GM19099 (cell line): ENCODE measurements around the gene HCN1.

Experiments used
- POLR2A ChIP-seq: IDR thresholded peaks from 3 replicates; pipeline ENCODE4 v1.6.1; 2011; ENCODE audit warnings: low read depth; ENCODE audit not compliant: insufficient read length; ENCODE audit errors: extremely low read depth

The HCN1 gene

GRCh38 chr5:45410304-45410995 lies 285.7 kb downstream of the HCN1 start:
- no peak for TF ChIP-seq POLR2A

- no peak for TF ChIP-seq POLR2A
Measured at GRCh38 chr5:45408067-45408466, 288.1 kb downstream of the HCN1 start.

- no peak for TF ChIP-seq POLR2A
Measured at GRCh38 chr5:45402804-45403455, 293.2 kb downstream of the HCN1 start.

GRCh38 chr5:45399041-45399440 lies 297.1 kb downstream of the HCN1 start:
- no peak for TF ChIP-seq POLR2A

- no peak for TF ChIP-seq POLR2A
Measured at GRCh38 chr5:45385321-45386058, 310.7 kb downstream of the HCN1 start.

- TF ChIP-seq POLR2A, result no peak
Measured at GRCh38 chr5:45383985-45384384, 312.2 kb downstream of the HCN1 start.

- TF ChIP-seq POLR2A, result no peak
Measured at GRCh38 chr5:45382583-45382982, 313.6 kb downstream of the HCN1 start.

GRCh38 chr5:45376417-45376816 lies 319.8 kb downstream of the HCN1 start:
- TF ChIP-seq POLR2A, result no peak

GRCh38 chr5:45372629-45373028 lies 323.6 kb downstream of the HCN1 start:
- TF ChIP-seq POLR2A, result no peak

- TF ChIP-seq POLR2A, result no peak
Measured at GRCh38 chr5:45355189-45355992, 340.8 kb downstream of the HCN1 start.

- no peak for TF ChIP-seq POLR2A
Measured at GRCh38 chr5:45336464-45336863, 359.7 kb downstream of the HCN1 start.

- no peak for TF ChIP-seq POLR2A
Measured at GRCh38 chr5:45335978-45336377, 360.2 kb downstream of the HCN1 start.

- TF ChIP-seq POLR2A, result no peak
Measured at GRCh38 chr5:45335346-45335745, 360.8 kb downstream of the HCN1 start.

GRCh38 chr5:45334939-45335338 lies 361.2 kb downstream of the HCN1 start:
- no peak for TF ChIP-seq POLR2A

- no peak for TF ChIP-seq POLR2A
Measured at GRCh38 chr5:45295231-45295630, 400.9 kb downstream of the HCN1 start.

- TF ChIP-seq POLR2A, result no peak
Measured at GRCh38 chr5:45288746-45289145, 407.4 kb downstream of the HCN1 start.

- TF ChIP-seq POLR2A, result no peak
Measured at GRCh38 chr5:45284436-45284835, 411.7 kb downstream of the HCN1 start.
